Osteoblast (primary cell): Measurements from ENCODE around the gene DPRX. TPM values are rescaled to one million over a fixed set of nuclear protein-coding genes. Genes with fewer than 3 reads are reported as not detected.

Experiments
- DNase-seq: peaks from one replicate; pipeline ENCODE4 v3.0.0; 2011; ENCODE audit warnings: low spot score, mixed read lengths; ENCODE audit not compliant: insufficient read length; ENCODE audit errors: missing footprints
- H2AFZ ChIP-seq: 2 replicates; pipeline ENCODE4 v1.6.0; 2011; ENCODE audit warnings: mild to moderate bottlenecking, low read length
- H3K27ac ChIP-seq: 2 replicates; pipeline ENCODE4 v1.5.1; 2011; ENCODE audit warnings: mild to moderate bottlenecking, low read depth, low read length, moderate library complexity
- H3K27me3 ChIP-seq: 2 replicates; pipeline ENCODE4 v1.6.0; 2012; ENCODE audit warnings: mild to moderate bottlenecking, control low read depth, inconsistent platforms, low read length, moderate library complexity; ENCODE audit not compliant: insufficient read depth
- H3K36me3 ChIP-seq: 2 replicates; pipeline ENCODE4 v1.5.1; 2011; ENCODE audit warnings: mild to moderate bottlenecking, low read length, control low read depth, moderate library complexity; ENCODE audit not compliant: insufficient read depth
- H3K4me1 ChIP-seq: 2 replicates; pipeline ENCODE4 v1.5.1; 2011; ENCODE audit warnings: mild to moderate bottlenecking, low read length, control low read depth, moderate library complexity; ENCODE audit not compliant: insufficient read depth
- H3K4me2 ChIP-seq: 2 replicates; pipeline ENCODE4 v1.6.0; 2011; ENCODE audit warnings: mild to moderate bottlenecking, low read length; ENCODE audit not compliant: insufficient read depth
- H3K4me3 ChIP-seq: fragments of 200-600 bp; sonication (generic); 3 replicates; pipeline ENCODE4 v1.5.1; 2012; ENCODE audit warnings: mild to moderate bottlenecking, low read length, inconsistent platforms; ENCODE audit not compliant: insufficient read depth
- H3K79me2 ChIP-seq: 2 replicates; pipeline ENCODE4 v1.6.0; 2012; ENCODE audit warnings: mild to moderate bottlenecking, low read length, control low read depth, inconsistent platforms; ENCODE audit not compliant: insufficient read depth
- H3K9me3 ChIP-seq: 2 replicates; pipeline ENCODE4 v1.5.1; 2011; ENCODE audit warnings: low read depth, low read length, control low read depth
- H4K20me1 ChIP-seq: 2 replicates; pipeline ENCODE4 v1.6.0; 2012; ENCODE audit warnings: mild to moderate bottlenecking, low read length, control low read depth; ENCODE audit not compliant: insufficient read depth
- CTCF ChIP-seq: IDR thresholded peaks from 2 replicates; pipeline ENCODE4 v1.5.1; 2011; ENCODE audit warnings: mild to moderate bottlenecking, low read depth, low read length, moderate library complexity; ENCODE audit errors: extremely low read depth
- total RNA-seq: library from RNA; depleted of rRNA; stranded (reverse); fragments of >200 nt; gene quantifications from 2 replicates; pipeline ENCODE4 v1.2.3, GENCODE V29; 2012

DPRX gene
- total RNA-seq, 1 donor: not detected

- H3K27ac ChIP-seq: no peak overlapping the region
- no peaks in the 10 kb centered on the region for H4K20me1 ChIP-seq
- no peak for DNase-seq
- H3K4me1 ChIP-seq: no peaks in the 10 kb centered on the region
- no peaks in the 10 kb centered on the region for H3K27me3 ChIP-seq
- no peak overlapping the region for H3K4me3 ChIP-seq
- H3K4me2 ChIP-seq: no peak overlapping the region
- no peaks in the 10 kb centered on the region for H3K36me3 ChIP-seq
- H2AFZ ChIP-seq: no peak overlapping the region
- no peaks in the 10 kb centered on the region for H3K9me3 ChIP-seq
- no peak for TF ChIP-seq CTCF
- no peaks in the 10 kb centered on the region for H3K79me2 ChIP-seq
Measured at GRCh38 chr19:53634768-53635167, 3.0 kb downstream of the DPRX start.

GRCh38 chr19:53639471-53639870, 7.7 kb downstream of the DPRX start:
- no peak for DNase-seq
- no peak overlapping the region for H3K4me2 ChIP-seq

DNA sequence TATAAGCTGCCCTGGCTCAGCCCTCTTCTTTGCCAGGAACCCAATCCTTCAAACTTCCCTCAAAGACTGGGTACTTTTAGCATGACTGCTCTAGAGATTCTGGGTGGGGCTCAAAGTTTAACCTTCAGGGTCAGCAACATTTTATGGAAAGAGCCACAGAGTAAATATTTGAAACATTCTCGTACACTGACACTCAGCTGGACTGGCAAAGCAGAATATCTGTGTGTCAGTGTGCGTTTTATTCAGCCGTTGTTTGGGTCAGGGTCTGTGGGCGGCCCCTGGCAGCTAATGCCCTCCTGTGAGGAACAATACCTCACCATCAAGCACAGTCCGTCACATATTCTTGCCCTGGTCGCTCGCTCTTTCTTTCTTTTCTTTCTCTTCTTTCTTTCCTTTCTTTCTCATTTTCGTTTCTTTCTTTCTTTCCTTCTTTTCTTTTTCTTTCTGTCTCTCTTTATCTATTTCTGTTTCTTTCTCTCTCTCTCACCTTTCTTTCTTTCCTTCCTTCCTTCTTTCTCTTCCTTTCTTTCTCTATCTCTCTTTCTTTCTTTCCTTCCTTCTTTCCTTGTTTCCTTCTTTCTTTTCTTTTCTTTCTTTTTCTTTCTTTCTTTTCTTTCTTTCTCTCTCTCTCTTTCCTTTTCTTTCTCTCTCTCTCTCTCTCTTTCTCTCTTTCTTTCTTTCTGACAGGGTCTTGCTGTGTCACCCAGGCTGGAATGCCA, 10.7 kb downstream of the DPRX start:
- no peak overlapping the region for H3K4me2 ChIP-seq
- peak; percentile 82 for DNase-seq
- no peaks in the 10 kb centered on the region for H3K36me3 ChIP-seq
- no peaks in the 10 kb centered on the region for H3K9me3 ChIP-seq
- H3K27me3 ChIP-seq: no peaks in the 10 kb centered on the region
- no peaks in the 10 kb centered on the region for H4K20me1 ChIP-seq
- H3K79me2 ChIP-seq: no peaks in the 10 kb centered on the region
- H2AFZ ChIP-seq: no peak overlapping the region
- no peaks in the 10 kb centered on the region for H3K4me1 ChIP-seq
- no peak for TF ChIP-seq CTCF
- H3K4me3 ChIP-seq: no peak overlapping the region
- H3K27ac ChIP-seq: no peak overlapping the region

More at GRCh38 chr19:53639471-53639870, 7.7 kb downstream of the DPRX start:
- Histone ChIP-seq H2AFZ (no peak overlapping the region), H3K27me3 (no peaks in the 10 kb centered on the region), H3K36me3 (no peaks in the 10 kb centered on the region), H3K79me2 (no peaks in the 10 kb centered on the region), H3K4me3 (no peak overlapping the region), H4K20me1 (no peaks in the 10 kb centered on the region), H3K27ac (no peak overlapping the region), H3K4me1 (no peaks in the 10 kb centered on the region), H3K9me3 (no peaks in the 10 kb centered on the region)
- TF ChIP-seq CTCF: no peak

GRCh38 chr19:53644061-53644816, 12.4 kb downstream of the DPRX start:
- Histone ChIP-seq H3K9me3 (no peaks in the 10 kb centered on the region), H2AFZ (no peak overlapping the region), H3K4me1 (no peaks in the 10 kb centered on the region), H3K27me3 (no peaks in the 10 kb centered on the region), H3K27ac (no peak overlapping the region), H3K79me2 (no peaks in the 10 kb centered on the region), H3K4me3 (no peak overlapping the region), H4K20me1 (no peaks in the 10 kb centered on the region), H3K36me3 (no peaks in the 10 kb centered on the region), H3K4me2 (no peak overlapping the region)
- no peak for DNase-seq
- no peak for TF ChIP-seq CTCF
